IMR-90 (cell line): ENCODE data around the gene IQCM. TPM values are rescaled to one million over a fixed set of nuclear protein-coding genes. Genes with fewer than 3 reads are reported as not detected.

Experiments used
- ATAC-seq: fragments of 200-7000 bp; cut with Tn5 transposase; 2 replicates; pipeline ENCODE4 v1.9.1; 2020; ENCODE audit warnings: low read depth, mild to moderate bottlenecking, moderate library complexity
- BruUV-seq: library from RNA; stranded (reverse); fragments of 400-500 nt; replicated peaks from 2 replicates; lab custom pipeline; 2021; lab: Mats Ljungman, UMichigan
- CTCF ChIA-PET: fragments of 300-600 bp; formaldehyde crosslinking; extraction: SDS; loops from one replicate; lab custom pipeline; 2021; ENCODE audit warnings: antibody characterized with exemption; lab: Yijun Ruan, JAX
- POLR2A ChIA-PET: fragments of 300-600 bp; sonication (Branson Sonifier 250); formaldehyde crosslinking; loops from one replicate; lab custom pipeline; 2022; ENCODE audit warnings: antibody characterized with exemption; ENCODE audit not compliant: unreplicated experiment; lab: Charles Lee
- DNase-seq: peaks from one replicate; pipeline ENCODE4 v3.0.0; 2013
- H2AFZ ChIP-seq: replicated peaks from 2 replicates; pipeline ENCODE3; 2013; ENCODE audit warnings: low read length, mild to moderate bottlenecking; ENCODE audit not compliant: poor library complexity
- H2AK5ac ChIP-seq: 2 replicates; pipeline ENCODE4 v1.6.1; 2013; ENCODE audit warnings: low read depth, low read length, inconsistent platforms
- H2AK9ac ChIP-seq: replicated peaks from 2 replicates; pipeline ENCODE3; 2013; ENCODE audit warnings: mild to moderate bottlenecking, low read depth, low read length, moderate library complexity; ENCODE audit not compliant: poor library complexity
- H2BK120ac ChIP-seq: 2 replicates; pipeline ENCODE4 v1.6.1; 2013; ENCODE audit warnings: low read depth, low read length, inconsistent platforms
- H2BK15ac ChIP-seq: 3 replicates; pipeline ENCODE4 v1.6.1; 2013; ENCODE audit warnings: low read depth, low read length, inconsistent platforms
- H2BK20ac ChIP-seq: 2 replicates; pipeline ENCODE4 v1.6.1; 2013; ENCODE audit warnings: low read depth, mild to moderate bottlenecking, inconsistent platforms, low read length, moderate library complexity
- H2BK5ac ChIP-seq: 2 replicates; pipeline ENCODE4 v1.6.1; 2013; ENCODE audit warnings: mild to moderate bottlenecking, low read depth, low read length, inconsistent platforms; ENCODE audit not compliant: poor library complexity, severe bottlenecking
- H3K14ac ChIP-seq: replicated peaks from 2 replicates; pipeline ENCODE4 v1.6.1; 2013; ENCODE audit warnings: low read depth, low read length, inconsistent platforms
- H3K18ac ChIP-seq: 2 replicates; pipeline ENCODE4 v1.6.1; 2013; ENCODE audit warnings: low read depth, low read length, control low read depth
- H3K23ac ChIP-seq: 2 replicates; pipeline ENCODE4 v1.6.1; 2013; ENCODE audit warnings: low read depth, low read length, inconsistent platforms
- H3K27ac ChIP-seq: 2 replicates; pipeline ENCODE4 v1.5.1; 2013; ENCODE audit warnings: mild to moderate bottlenecking, control low read depth, low read length; ENCODE audit not compliant: insufficient read depth
- H3K27me3 ChIP-seq: 2 replicates; pipeline ENCODE4 v1.6.1; 2013; ENCODE audit warnings: low read length; ENCODE audit not compliant: control insufficient read depth, insufficient read depth
- H3K36me3 ChIP-seq: 2 replicates; pipeline ENCODE4 v1.6.1; 2013; ENCODE audit warnings: low read length, mixed read lengths; ENCODE audit not compliant: control insufficient read depth, insufficient read depth
- H3K4ac ChIP-seq: 2 replicates; pipeline ENCODE4 v1.6.1; 2013; ENCODE audit warnings: low read depth, low read length, inconsistent platforms
- H3K4me1 ChIP-seq: 2 replicates; pipeline ENCODE4 v1.6.1; 2013; ENCODE audit warnings: low read length, mixed read lengths; ENCODE audit not compliant: control insufficient read depth, insufficient read depth
- H3K4me2 ChIP-seq: 2 replicates; pipeline ENCODE4 v1.6.1; 2013; ENCODE audit warnings: low read depth, mild to moderate bottlenecking, control low read depth, low read length, moderate library complexity
- H3K4me3 ChIP-seq: 2 replicates; pipeline ENCODE4 v1.5.1; 2013; ENCODE audit warnings: low read depth, mild to moderate bottlenecking, control low read depth, low read length, moderate library complexity; ENCODE audit not compliant: insufficient read depth
- H3K56ac ChIP-seq: 2 replicates; pipeline ENCODE4 v1.6.1; 2013; ENCODE audit warnings: low read length, inconsistent platforms; ENCODE audit not compliant: insufficient read depth; ENCODE audit errors: extremely low read depth
- H3K79me1 ChIP-seq, 2 experiments: 2 replicates each; pipeline ENCODE4 v1.6.1; 2013; ENCODE audit warnings: low read length in 2 of 2, inconsistent platforms in 1 of 2, low read depth in 1 of 2
- H3K9ac ChIP-seq: 2 replicates; pipeline ENCODE4 v1.6.1; 2013; ENCODE audit warnings: low read depth, low read length, control low read depth
- H3K9me1 ChIP-seq: 2 replicates; pipeline ENCODE4 v1.6.1; 2013; ENCODE audit warnings: low read length, inconsistent platforms; ENCODE audit not compliant: insufficient read depth
- H3K9me3 ChIP-seq: 2 replicates; pipeline ENCODE4 v1.6.1; 2013; ENCODE audit warnings: low read length; ENCODE audit not compliant: control insufficient read depth, insufficient read depth
- H4K20me1 ChIP-seq: 2 replicates; pipeline ENCODE4 v1.6.1; 2013; ENCODE audit warnings: low read length, inconsistent platforms; ENCODE audit not compliant: insufficient read depth
- H4K5ac ChIP-seq: 2 replicates; pipeline ENCODE4 v1.6.1; 2013; ENCODE audit warnings: mild to moderate bottlenecking, low read depth, low read length, control low read depth
- H4K8ac ChIP-seq, 2 experiments: 2 replicates each; pipeline ENCODE4 v1.6.1; 2013; ENCODE audit warnings: low read depth in 2 of 2, low read length in 2 of 2, control low read depth in 1 of 2, inconsistent platforms in 1 of 2
- H4K91ac ChIP-seq: 2 replicates; pipeline ENCODE4 v1.6.1; 2013; ENCODE audit warnings: low read depth, low read length, inconsistent platforms; ENCODE audit not compliant: insufficient read depth
- BHLHE40 ChIP-seq: fragments of 150-350 bp; IDR thresholded peaks from 2 replicates; pipeline ENCODE4 v1.6.1; 2016; ENCODE audit warnings: mild to moderate bottlenecking, low read depth, low read length
- CEBPB ChIP-seq: IDR thresholded peaks from 2 replicates; pipeline ENCODE4 v1.6.1; 2012; ENCODE audit warnings: low read depth, low read length, improper control_type of control experiment
- CHD1 ChIP-seq: IDR thresholded peaks from 2 replicates; pipeline ENCODE4 v1.6.1; 2012; ENCODE audit warnings: low read depth, low read length, improper control_type of control experiment
- MAFK ChIP-seq: IDR thresholded peaks from 2 replicates; pipeline ENCODE4 v1.6.1; 2012; ENCODE audit warnings: low read depth, low read length, improper control_type of control experiment
- MAZ ChIP-seq: IDR thresholded peaks from 2 replicates; pipeline ENCODE4 v1.6.1; 2012; ENCODE audit warnings: low read depth, mild to moderate bottlenecking, low read length, improper control_type of control experiment, moderate library complexity, borderline replicate concordance
- MXI1 ChIP-seq: IDR thresholded peaks from 2 replicates; pipeline ENCODE4 v1.6.1; 2012; ENCODE audit warnings: low read depth, mild to moderate bottlenecking, low read length, moderate library complexity, borderline replicate concordance
- NFE2L2 ChIP-seq: fragments of 150-350 bp; IDR thresholded peaks from 2 replicates; pipeline ENCODE4 v1.6.1; 2016; ENCODE audit warnings: low read depth, mild to moderate bottlenecking, low read length
- POLR2A ChIP-seq: IDR thresholded peaks from 2 replicates; pipeline ENCODE4 v1.6.1; 2012; ENCODE audit warnings: mild to moderate bottlenecking, low read depth, low read length
- RAD21 ChIP-seq: IDR thresholded peaks from 2 replicates; pipeline ENCODE4 v1.6.1; 2012; ENCODE audit warnings: low read length, improper control_type of control experiment
- RCOR1 ChIP-seq: IDR thresholded peaks from 2 replicates; pipeline ENCODE4 v1.6.1; 2012; ENCODE audit warnings: mild to moderate bottlenecking, low read length, improper control_type of control experiment; ENCODE audit not compliant: insufficient replicate concordance
- SMC3 ChIP-seq: fragments of 150-350 bp; IDR thresholded peaks from 2 replicates; pipeline ENCODE4 v1.6.1; 2016; ENCODE audit warnings: low read depth, mild to moderate bottlenecking, antibody characterized with exemption, low read length, moderate library complexity
- WGBS, 2 experiments: methylation state at CpG; one replicate each; pipeline versions ENCODE4 v1.1.5 to v1.1.7; 2013; ENCODE audit warnings: missing lambda C conversion rate in 2 of 2; ENCODE audit not compliant: insufficient read length in 1 of 2; ENCODE audit errors: extremely low coverage in 2 of 2; 5-methylcytosine and 5-hydroxymethylcytosine counted together
- dilution Hi-C: fragments of 300-500 bp; cut with HindIII; formaldehyde crosslinking; loops from one replicate; pipeline ENCODE4 v1.14.3; 2018; ENCODE audit warnings: low sequenced_read_pairs; ENCODE audit not compliant: unreplicated experiment
- in situ Hi-C: fragments of 300-500 bp; cut with MboI; formaldehyde crosslinking; loops from 3 replicates; pipeline ENCODE4 v1.14.3; 2019; ENCODE audit warnings: low sequenced_read_pairs, inconsistent platforms, mixed read lengths
- intact Hi-C: fragments of 100-400 bp; cut with micrococcal nuclease; formaldehyde crosslinking; loops from 2 replicates; pipeline ENCODE4 v1.10.0; 2022
- polyA plus RNA-seq, 3 experiments: library from polyadenylated mRNA; depleted of rRNA; stranded (reverse); fragments of >200 nt; gene quantifications; 2 replicates each; pipeline ENCODE4 v1.2.3, GENCODE V29; 2012; ENCODE audit warnings: low replicate concordance in 1 of 3
- total RNA-seq: library from RNA; depleted of rRNA; stranded (reverse); fragments of >200 nt; gene quantifications from 2 replicates; pipeline ENCODE4 v1.2.3, GENCODE V29; 2012
- TF ChIP-seq, protein P1 (sequence below): fragments of 150-350 bp; IDR thresholded peaks from 2 replicates; pipeline ENCODE4 v1.6.1; 2016; ENCODE audit warnings: low read depth, mild to moderate bottlenecking, low read length, moderate library complexity, borderline replicate concordance
- TF ChIP-seq, protein P2 (sequence below): fragments of 150-350 bp; IDR thresholded peaks from 2 replicates; pipeline ENCODE4 v1.6.1; 2017; ENCODE audit warnings: mild to moderate bottlenecking, antibody characterized with exemption, low read length, low read depth
- TF ChIP-seq, protein P3 (sequence below): conservative IDR thresholded peaks from 2 replicates; pipeline ENCODE4 v1.5.1; 2012; ENCODE audit warnings: mild to moderate bottlenecking, low read depth, low read length, improper control_type of control experiment

IQCM gene
- total and polyA plus RNA-seq, 2 of the 4 experiments (the other 2 are of a cell fraction) = not detected

DNA sequence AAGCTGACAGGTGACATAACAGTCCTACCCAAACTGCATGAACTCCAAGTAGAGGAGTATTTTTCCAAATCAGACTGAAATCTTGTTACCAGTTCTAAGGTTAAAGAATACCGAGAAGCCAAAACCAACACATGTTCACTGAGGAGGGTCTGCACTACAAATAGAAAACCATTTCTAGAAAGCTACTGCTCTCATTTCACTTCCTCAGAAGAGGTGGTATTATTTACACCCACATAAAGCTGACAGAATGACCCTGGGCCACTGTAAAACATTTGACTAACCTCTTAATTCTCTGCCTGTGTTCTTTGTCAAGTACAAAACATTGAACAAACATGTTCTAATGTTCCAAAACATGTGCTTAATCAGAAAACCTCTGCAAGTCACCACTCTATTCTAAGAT is 95.8 kb downstream of the IQCM start:
- H3K4me2 ChIP-seq = no peak overlapping the region
- H3K4me1 ChIP-seq = no peaks in the 10 kb centered on the region
- no peak overlapping the region for H3K4ac ChIP-seq
- no peak overlapping the region for H2BK5ac ChIP-seq
- H2BK120ac ChIP-seq = no peak overlapping the region
- H3K4me3 ChIP-seq = no peak overlapping the region
- no peaks in the 10 kb centered on the region for H3K27me3 ChIP-seq
- no peak overlapping the region for H3K14ac ChIP-seq
- H4K91ac ChIP-seq = no peak overlapping the region
- no peaks in the 10 kb centered on the region for H4K20me1 ChIP-seq
- POLR2A ChIA-PET = no interaction called here
- H2AFZ ChIP-seq = no peak overlapping the region
- H3K79me1 ChIP-seq = no peaks in the 10 kb centered on the region
- no peak overlapping the region for H4K8ac ChIP-seq
- in situ Hi-C loops = no loop called here
- H3K36me3 ChIP-seq = no peaks in the 10 kb centered on the region
- no peak overlapping the region for H3K9ac ChIP-seq
- H3K18ac ChIP-seq = no peak overlapping the region
- no peak overlapping the region for H3K23ac ChIP-seq
- no peaks in the 10 kb centered on the region for H3K9me1 ChIP-seq
- no peak overlapping the region for H2BK15ac ChIP-seq
- no peak overlapping the region for H2BK20ac ChIP-seq
- TF ChIP-seq CEBPB = no peak
- no peak for TF ChIP-seq BHLHE40
- TF ChIP-seq MXI1 = no peak
- TF ChIP-seq, protein P1, sequence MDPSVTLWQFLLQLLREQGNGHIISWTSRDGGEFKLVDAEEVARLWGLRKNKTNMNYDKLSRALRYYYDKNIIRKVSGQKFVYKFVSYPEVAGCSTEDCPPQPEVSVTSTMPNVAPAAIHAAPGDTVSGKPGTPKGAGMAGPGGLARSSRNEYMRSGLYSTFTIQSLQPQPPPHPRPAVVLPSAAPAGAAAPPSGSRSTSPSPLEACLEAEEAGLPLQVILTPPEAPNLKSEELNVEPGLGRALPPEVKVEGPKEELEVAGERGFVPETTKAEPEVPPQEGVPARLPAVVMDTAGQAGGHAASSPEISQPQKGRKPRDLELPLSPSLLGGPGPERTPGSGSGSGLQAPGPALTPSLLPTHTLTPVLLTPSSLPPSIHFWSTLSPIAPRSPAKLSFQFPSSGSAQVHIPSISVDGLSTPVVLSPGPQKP = no peak
- TF ChIP-seq MAZ = no peak
- TF ChIP-seq NFE2L2 = no peak
- TF ChIP-seq, protein P2, sequence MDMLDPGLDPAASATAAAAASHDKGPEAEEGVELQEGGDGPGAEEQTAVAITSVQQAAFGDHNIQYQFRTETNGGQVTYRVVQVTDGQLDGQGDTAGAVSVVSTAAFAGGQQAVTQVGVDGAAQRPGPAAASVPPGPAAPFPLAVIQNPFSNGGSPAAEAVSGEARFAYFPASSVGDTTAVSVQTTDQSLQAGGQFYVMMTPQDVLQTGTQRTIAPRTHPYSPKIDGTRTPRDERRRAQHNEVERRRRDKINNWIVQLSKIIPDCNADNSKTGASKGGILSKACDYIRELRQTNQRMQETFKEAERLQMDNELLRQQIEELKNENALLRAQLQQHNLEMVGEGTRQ = no peak
- TF ChIP-seq, protein P3, sequence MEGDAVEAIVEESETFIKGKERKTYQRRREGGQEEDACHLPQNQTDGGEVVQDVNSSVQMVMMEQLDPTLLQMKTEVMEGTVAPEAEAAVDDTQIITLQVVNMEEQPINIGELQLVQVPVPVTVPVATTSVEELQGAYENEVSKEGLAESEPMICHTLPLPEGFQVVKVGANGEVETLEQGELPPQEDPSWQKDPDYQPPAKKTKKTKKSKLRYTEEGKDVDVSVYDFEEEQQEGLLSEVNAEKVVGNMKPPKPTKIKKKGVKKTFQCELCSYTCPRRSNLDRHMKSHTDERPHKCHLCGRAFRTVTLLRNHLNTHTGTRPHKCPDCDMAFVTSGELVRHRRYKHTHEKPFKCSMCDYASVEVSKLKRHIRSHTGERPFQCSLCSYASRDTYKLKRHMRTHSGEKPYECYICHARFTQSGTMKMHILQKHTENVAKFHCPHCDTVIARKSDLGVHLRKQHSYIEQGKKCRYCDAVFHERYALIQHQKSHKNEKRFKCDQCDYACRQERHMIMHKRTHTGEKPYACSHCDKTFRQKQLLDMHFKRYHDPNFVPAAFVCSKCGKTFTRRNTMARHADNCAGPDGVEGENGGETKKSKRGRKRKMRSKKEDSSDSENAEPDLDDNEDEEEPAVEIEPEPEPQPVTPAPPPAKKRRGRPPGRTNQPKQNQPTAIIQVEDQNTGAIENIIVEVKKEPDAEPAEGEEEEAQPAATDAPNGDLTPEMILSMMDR = no peak
- no peak for TF ChIP-seq POLR2A
- TF ChIP-seq CHD1 = no peak
- no peak for TF ChIP-seq SMC3
- no peak for TF ChIP-seq RCOR1
- TF ChIP-seq RAD21 = no peak
- TF ChIP-seq MAFK = no peak
- CTCF ChIA-PET = interaction anchor here (0.6 kb wide), 1 partner anchor 177 kb away, joined by 3 read pairs; no protein-coding TSS in a partner anchor
- H2AK5ac ChIP-seq = no peak overlapping the region
- BruUV-seq = no TSS peak
- intact Hi-C loops = no loop called here
- no peak for ATAC-seq
- no peak overlapping the region for H3K56ac ChIP-seq
- H4K5ac ChIP-seq = no peak overlapping the region
- no peak overlapping the region for H3K27ac ChIP-seq
- WGBS, 2 experiments = no CpG with 5 or more reads among the region's 1 CpG
- H2AK9ac ChIP-seq = no peak overlapping the region
- dilution Hi-C loops = no loop called here
- no peaks in the 10 kb centered on the region; the same call in 1 of the 2 replicates for H3K9me3 ChIP-seq
- no peak for DNase-seq
